ENCODE results near the gene CMSS1.

CMSS1 gene

DNA sequence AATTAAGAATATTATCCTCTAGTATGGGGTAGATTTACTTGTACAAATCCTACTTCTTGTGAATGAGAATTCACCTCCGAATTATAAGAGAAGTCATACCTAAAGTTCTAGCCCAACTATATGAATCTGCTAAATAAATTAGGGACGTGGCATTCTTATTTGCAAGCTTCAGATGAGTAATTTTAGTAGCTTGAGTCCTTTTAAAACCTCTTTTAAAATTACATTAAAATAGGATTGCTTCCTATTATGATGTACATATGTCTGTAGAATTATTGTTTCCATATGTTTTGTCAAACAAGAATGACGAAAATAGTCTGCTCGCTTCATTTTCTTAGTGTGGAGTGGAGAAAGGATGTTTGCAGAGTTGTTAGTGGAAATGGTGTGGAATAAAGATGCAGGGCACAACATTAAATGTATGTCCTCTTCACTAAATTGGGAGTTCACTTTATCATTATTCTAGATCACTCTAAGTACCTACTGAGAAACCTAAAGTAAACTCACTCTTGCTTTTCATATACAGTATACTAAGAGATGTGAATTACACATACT, 59.4 kb downstream of the CMSS1 start:
- no peak for DNase-seq

GRCh38 chr3:99878005-99878404, 60.3 kb downstream of the CMSS1 start:
- no peak for DNase-seq

GRCh38 chr3:99879275-99879674, 61.6 kb downstream of the CMSS1 start:
- DNase-seq = no peak

DNA sequence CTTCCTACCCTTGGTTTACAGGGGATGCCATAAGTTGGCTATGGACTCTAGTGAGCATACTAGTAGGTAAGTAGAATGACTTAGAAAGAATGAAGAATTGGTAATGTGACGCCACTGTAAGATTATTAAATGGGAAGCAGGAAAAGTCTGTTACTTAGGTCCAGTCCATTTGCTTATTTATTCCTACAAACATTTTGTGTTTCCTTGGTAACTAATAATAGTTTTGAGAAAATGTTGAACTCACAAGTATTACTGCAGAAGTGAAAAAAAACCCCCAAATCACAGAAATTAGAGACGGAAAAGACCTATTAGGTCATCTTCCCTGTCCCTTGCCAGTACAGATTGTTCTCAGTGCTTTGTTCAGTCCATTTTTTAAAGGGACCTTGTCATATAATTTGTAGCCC, 63.5 kb downstream of the CMSS1 start:
- no peak for DNase-seq

DNA sequence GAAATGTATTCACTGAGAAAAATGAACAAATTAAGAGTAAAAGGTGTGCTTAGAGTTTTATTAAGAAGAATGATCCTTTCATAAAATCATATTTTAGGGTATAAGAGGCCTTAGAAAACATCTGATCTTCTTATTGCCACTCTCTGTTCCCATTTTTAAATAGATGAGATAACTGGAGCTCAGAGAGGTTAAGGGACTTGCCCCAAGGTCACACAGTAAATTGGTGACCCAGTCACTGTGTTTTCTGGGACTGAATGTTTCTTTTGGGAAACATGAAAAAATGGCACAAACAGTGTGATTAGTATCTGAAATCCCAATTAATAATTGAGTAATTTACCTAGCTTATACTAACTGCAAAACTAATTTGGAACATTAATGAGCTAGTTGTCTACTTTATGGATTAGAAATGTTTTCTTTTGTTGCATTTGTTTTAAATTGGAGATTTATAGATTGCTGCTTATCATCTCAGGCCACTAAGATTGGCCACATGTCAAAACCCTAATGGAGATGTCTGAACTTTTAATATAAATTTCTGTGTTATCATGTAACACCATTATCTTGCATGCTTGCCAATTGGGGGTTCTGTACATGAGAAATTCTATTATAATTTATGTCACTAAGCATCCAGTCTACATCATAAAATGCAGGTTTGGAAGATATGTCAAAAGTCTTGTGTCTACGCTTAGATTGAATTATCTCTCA, 64.9 kb downstream of the CMSS1 start:
- no peak for DNase-seq

- no peak for DNase-seq
Observed at GRCh38 chr3:99883138-99883461, 65.4 kb downstream of the CMSS1 start.

DNA sequence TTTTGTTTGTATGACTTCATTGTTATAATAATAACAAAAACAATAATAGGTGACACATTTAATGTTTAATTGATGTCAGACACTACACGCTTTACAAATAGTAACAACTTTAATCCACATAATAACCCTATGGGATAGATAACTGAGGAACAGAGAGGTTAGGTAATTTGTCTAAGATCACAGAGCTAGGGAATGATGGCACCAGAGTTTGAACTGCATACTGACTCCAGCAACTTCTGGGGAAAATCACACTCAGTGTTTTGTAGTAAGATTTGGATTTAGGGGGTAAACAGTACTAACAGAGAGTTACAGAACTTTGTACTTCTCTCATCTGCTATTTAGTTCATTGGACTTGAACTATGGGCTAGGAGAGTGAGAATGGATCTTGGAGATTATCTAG, 66.0 kb downstream of the CMSS1 start:
- no peak for DNase-seq

DNA sequence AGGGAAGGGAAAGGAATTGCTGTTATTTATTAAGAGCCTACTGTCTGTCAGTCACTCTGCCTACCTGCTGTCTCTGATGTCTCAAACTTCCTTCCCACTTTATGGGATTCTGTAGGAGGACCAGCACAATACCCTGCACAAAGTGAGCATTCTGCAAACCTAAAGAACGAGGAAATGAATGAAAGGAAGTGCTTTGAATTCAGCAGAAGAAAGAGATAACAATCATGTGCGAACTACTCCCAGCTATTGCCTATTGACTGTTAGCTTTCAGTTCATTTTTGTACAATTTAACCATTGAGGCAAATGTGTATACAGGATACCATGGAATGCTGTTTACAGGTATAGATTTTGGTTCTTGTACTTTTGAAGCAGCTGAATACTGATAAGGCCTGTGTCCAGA, 66.8 kb downstream of the CMSS1 start:
- DNase-seq = no peak

- no peak for DNase-seq
Observed at GRCh38 chr3:99885085-99885484, 67.4 kb downstream of the CMSS1 start.

GRCh38 chr3:99885851-99886250, 68.2 kb downstream of the CMSS1 start:
- no peak for DNase-seq

DNA sequence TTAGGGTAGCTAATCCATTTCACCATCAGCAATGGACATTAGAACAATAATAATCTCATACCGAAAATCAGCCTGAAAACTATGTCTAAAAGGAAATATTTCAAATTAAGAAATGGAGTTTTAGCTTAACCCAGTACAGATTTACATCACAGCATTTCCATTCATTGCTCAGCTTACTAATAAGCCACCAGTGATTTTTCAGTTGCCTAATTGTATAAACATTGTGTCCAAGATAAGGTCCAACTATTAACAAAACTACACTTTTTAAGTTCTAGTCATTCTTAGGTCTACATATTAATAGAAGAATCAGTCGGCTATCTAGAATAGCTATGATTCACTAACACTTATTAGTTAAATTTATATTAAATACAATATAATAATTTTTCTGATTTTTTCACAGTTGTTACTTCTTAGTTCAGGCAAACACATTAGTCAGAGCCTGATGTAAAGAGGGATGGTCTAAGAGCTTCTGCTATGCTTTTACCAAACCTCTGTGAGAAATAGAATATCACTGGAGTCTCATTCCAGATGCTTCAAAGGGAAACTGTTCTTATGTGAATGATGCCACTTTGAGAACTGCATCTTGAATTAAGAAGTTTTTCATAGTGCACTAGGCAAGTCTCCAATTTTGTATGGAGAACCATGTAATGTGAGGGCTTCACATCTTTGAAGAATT, 74.1 kb downstream of the CMSS1 start:
- no peak for DNase-seq

DNA sequence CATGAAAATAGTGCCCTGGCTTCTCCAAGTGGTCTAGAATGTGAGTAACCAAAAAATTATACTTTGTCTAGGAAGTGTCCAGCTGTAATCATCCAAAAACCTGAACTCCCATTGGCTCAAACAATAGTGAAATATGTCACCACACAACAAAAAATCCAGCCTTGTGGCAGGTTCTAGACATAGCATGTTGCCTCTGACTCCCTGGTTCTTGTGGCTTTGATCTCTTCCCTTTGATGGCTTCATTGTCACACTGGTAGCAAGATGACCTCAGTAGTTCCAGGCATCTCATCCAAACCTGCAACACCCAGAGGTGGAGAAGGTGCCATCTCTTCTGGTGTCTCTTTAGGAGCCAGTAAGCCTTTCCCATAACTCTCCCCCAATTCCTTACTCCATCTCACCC, 74.7 kb downstream of the CMSS1 start:
- no peak for DNase-seq

GRCh38 chr3:99895131-99895696, 77.6 kb downstream of the CMSS1 start:
- DNase-seq = no peak

DNA sequence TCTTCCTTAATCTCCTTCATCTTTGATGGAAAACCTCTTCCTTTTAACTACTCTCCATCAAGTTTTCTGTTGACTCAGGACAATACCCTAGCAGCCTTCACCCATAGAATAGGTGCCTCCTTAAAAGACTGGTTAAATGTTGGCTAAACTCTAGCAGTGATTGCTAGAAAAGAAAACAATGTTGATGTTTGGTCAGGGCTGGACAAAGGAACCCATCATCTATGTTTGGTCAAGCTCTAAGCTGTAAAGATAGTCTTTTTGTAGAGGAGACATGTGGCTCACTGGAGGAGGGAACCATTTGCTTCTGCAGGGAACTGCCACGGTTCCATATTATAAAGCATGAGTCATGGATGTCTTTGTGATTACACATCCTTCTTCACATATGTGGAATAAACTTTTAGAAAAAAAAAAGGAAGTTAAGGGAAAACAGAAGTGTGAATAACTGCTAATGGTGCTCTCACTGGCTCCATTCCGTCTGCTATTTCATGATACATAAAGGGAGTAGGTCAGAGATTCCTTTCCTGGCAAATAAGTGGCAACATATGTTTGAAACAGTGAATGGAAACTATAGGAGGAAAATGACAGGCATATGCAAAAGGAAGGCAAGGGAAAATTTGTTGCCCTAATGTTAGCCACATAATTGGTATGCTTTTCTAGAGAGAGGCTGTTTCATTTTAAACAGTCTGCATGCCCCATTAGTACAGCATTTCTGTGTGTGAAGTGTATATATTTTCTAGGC, 78.2 kb downstream of the CMSS1 start:
- no peak for DNase-seq

- no peak for DNase-seq
Observed at GRCh38 chr3:99896482-99896881, 78.8 kb downstream of the CMSS1 start.

DNA sequence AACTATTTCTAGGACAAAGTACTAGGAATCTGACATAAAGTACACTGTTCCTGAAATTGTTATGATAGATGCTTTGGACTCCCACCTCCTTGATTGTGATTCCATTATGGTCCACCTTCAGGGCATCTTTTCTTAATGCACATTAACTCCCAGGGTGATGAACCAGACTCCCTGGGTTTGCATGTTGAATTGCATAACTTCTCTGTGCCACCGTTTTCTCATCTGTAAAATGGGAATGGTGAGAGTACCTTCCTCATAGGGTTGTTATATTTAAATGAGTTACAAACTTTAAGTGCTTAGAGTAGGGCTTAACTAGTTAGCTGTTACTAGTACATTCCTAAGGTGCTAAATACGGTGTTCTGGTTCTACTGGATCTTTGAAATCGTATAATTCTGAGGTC, 81.9 kb downstream of the CMSS1 start:
- no peak for DNase-seq

- DNase-seq = no peak
Observed at GRCh38 chr3:99900248-99900647, 82.6 kb downstream of the CMSS1 start.

DNA sequence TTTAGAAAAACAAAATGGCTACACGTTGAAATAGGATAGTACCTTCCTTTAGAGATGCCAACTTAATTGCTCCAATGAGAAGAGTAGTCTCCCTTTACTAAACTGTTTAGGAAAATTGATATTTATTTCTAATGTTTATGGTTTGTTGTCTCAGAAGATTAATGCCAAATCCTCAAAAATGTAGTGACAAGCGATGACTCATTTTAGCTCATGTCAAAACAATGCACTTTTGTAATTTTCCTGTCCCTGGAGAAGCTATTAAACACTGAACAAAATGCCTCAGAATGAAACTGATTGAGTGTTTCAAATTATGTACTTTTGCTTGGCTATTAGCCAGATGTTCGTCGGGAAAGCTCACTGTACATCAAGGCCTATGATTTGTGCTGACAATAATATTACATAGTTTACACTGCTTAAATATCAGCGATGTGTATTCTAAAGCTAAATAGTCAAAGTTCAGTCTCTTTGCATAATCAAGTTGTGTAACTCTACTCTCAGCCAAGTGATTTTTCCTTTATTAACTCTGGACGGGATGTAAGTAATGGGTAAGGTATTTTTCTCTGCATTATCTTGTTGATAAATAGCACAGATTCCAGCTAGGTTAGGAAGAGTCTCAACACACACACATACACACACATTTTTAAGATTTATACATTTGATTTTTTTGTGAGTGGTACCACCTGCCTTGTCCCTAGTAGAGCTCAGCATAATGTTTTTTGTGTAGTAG, 83.7 kb downstream of the CMSS1 start:
- DNase-seq = no peak

DNA sequence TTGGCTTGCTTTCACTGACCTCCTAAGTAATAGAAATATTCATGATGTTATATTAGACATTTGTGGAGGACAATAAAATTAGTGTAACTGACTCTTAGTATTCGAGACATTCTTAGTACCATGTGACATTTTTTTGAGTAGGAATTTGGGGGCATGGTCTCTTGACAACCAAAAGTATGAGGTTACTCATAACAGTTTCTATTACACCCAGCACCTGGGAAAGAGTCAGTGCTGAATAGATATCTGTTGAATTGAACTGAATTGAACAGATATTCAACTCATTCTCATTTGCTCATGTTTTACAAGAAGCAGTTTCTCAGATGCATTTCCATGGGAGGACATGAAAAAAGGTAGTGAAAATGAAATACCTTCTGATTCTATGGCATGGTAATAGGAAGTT, 84.4 kb downstream of the CMSS1 start:
- DNase-seq = no peak

- no peak for DNase-seq
Observed at GRCh38 chr3:99903869-99904268, 86.2 kb downstream of the CMSS1 start.

- DNase-seq = no peak
Observed at GRCh38 chr3:99907959-99908544, 90.4 kb downstream of the CMSS1 start.

DNA sequence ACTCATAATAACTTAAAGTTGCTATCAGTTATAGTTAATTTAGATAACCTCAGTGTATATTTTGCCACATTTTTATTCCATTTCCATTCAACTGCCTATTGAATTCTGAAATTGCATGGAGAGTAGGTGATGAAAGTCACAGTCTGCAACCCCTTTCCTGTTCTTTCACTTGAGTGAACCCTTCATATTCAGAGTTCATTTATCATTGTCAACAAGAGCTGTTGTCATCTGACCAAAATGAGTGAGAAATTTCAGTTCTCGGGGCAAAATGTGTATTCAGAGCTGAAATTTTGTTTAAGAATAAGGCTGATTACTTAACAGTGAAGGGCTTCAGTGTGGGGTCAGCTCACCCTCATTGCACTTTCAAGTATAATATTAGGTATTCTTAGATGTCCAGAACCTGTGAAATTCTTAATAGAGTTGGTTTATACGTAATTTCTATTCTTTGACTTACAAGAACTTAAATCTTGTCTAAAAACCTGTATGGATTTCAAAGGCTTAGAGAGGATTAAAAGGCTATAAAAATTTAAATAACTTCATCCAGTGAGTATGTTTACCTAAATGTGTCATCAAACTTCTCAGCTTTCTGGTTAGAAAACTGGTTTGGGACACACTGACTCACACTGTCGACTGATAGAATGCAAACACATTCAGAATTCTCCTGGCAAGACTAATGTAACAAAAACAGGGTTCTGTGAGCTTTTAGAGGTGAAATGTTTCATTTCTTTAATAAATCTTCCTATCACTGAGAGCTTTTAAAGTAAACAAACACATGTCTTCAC, 92.2 kb downstream of the CMSS1 start:
- no peak for DNase-seq
